K562 (cell line): ENCODE data around the gene C2CD5. TPM values are rescaled to one million over a fixed set of nuclear protein-coding genes. Genes with fewer than 3 reads are reported as not detected.

ENCODE experiments used
- CHD2 ChIP-seq: IDR thresholded peaks from 2 replicates; pipeline ENCODE4 v1.6.1; 2011; ENCODE audit warnings: low read depth, low read length
- ELF2 ChIP-seq: fragments of 250-450 bp; sonication (Bioruptor Pico); IDR thresholded peaks from 2 replicates; pipeline ENCODE4 v1.5.0; 2021; ENCODE audit warnings: mild to moderate bottlenecking
- GABPB2 ChIP-seq: fragments of 250-450 bp; sonication (Bioruptor Pico); conservative IDR thresholded peaks from 2 replicates; pipeline ENCODE4 v1.5.1; 2021; ENCODE audit warnings: mild to moderate bottlenecking
- NONO ChIP-seq, 2 experiments: fragments of 200-400 bp in 1 of 2; fragments of 450-650 bp in 1 of 2; formaldehyde crosslinking in 1 of 2; IDR thresholded peaks; 2 replicates each; pipeline ENCODE4 v1.6.1; 2017; ENCODE audit warnings: low read depth in 2 of 2, mild to moderate bottlenecking in 2 of 2, moderate library complexity in 2 of 2, low read length in 1 of 2
- SMC3 ChIP-seq: conservative IDR thresholded peaks from 2 replicates; pipeline ENCODE4 v1.6.1; 2011; ENCODE audit warnings: low read depth, low read length, improper control_type of control experiment; ENCODE audit not compliant: insufficient read depth
- SRSF1 ChIP-seq: fragments of 200-400 bp; formaldehyde crosslinking; IDR thresholded peaks from 2 replicates; pipeline ENCODE4 v1.6.1; 2017; ENCODE audit warnings: mild to moderate bottlenecking, low read depth, low read length, moderate library complexity
- TAF7 ChIP-seq: fragments of 450-650 bp; IDR thresholded peaks from 2 replicates; pipeline ENCODE4 v1.6.1; 2016; ENCODE audit warnings: missing genetic modification characterization, missing compliant biosample characterization
- polyA plus RNA-seq, 8 experiments: library from polyadenylated mRNA; depleted of rRNA in 4 of 8; stranded (reverse) in 5 of 8; unstranded in 3 of 8; fragments of >200 nt; fragmentation: Nextera tagmentation in 2 of 8; fragmentation: Illumina TruSeq in 1 of 8; extraction: Ambion mirVana in 2 of 8; extraction: Trizol in 1 of 8; gene quantifications; 2 replicates each; pipeline versions ENCODE4 v1.2.1 to v1.2.3, GENCODE V29; 2011 to 2014; ENCODE audit warnings: inconsistent platforms in 1 of 8, missing spikeins in 1 of 8
- total RNA-seq, 7 experiments: library from RNA; depleted of rRNA in 6 of 7; stranded (reverse); fragments of >200 nt in 6 of 7; fragmentation: Illumina TruSeq in 2 of 7; extraction: Trizol in 2 of 7; gene quantifications; 2 replicates each; pipeline versions ENCODE4 v1.2.1 to v1.2.3, GENCODE V29; 2011 to 2021; ENCODE audit warnings: low replicate concordance in 1 of 7
- TF ChIP-seq, protein P1 (sequence below): fragments of 250-450 bp; sonication (Bioruptor Pico); IDR thresholded peaks from 2 replicates; pipeline ENCODE4 v1.8.0; 2021; ENCODE audit warnings: moderate library complexity, mild to moderate bottlenecking, inconsistent platforms
- TF ChIP-seq, protein P2 (sequence below): fragments of 250-450 bp; sonication (Bioruptor Pico); IDR thresholded peaks from 2 replicates; pipeline ENCODE4 v1.4.0; 2020
- TF ChIP-seq, protein P3 (sequence below): sonication (generic); formaldehyde crosslinking; IDR thresholded peaks from 2 replicates; pipeline ENCODE4 v1.9.0; 2022; ENCODE audit warnings: mild to moderate bottlenecking, missing genetic modification reagents

C2CD5 gene
- total and polyA plus RNA-seq, 9 of the 15 experiments (the other 6 are each of a cell fraction or from before 2014, with no cell fraction given): 5.1 to 24.1 (median 14.3) TPM

DNA sequence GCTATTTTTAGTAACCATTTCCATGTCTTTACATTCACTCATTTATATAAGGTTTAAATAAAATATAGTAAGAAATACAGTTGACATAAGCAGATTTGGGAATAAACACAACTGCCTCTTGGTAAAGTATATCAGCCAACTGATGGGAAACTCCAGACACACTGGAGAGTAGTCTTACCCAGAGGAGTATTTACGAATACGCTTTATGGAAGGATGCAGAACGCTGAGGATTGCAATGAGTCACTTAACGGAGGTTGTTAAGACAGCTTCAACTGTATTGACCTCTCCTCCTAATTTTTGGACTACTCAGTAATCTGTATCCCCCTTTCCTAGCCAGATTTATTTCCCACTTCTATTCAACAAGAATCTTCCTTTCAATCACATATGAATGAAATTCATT, 6.0 kb downstream of the C2CD5 start (continued):
- TF ChIP-seq, protein P1, sequence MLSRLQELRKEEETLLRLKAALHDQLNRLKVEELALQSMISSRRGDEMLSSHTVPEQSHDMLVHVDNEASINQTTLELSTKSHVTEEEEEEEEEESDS (CRISPR knock-in tag): no peak
- TF ChIP-seq, protein P2, sequence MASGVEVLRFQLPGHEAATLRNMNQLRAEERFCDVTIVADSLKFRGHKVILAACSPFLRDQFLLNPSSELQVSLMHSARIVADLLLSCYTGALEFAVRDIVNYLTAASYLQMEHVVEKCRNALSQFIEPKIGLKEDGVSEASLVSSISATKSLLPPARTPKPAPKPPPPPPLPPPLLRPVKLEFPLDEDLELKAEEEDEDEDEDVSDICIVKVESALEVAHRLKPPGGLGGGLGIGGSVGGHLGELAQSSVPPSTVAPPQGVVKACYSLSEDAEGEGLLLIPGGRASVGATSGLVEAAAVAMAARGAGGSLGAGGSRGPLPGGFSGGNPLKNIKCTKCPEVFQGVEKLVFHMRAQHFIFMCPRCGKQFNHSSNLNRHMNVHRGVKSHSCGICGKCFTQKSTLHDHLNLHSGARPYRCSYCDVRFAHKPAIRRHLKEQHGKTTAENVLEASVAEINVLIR (CRISPR knock-in tag): no peak
- no peak for TF ChIP-seq SRSF1
- TF ChIP-seq, protein P3, sequence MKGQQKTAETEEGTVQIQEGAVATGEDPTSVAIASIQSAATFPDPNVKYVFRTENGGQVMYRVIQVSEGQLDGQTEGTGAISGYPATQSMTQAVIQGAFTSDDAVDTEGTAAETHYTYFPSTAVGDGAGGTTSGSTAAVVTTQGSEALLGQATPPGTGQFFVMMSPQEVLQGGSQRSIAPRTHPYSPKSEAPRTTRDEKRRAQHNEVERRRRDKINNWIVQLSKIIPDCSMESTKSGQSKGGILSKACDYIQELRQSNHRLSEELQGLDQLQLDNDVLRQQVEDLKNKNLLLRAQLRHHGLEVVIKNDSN: no peak
- no peak for TF ChIP-seq GABPB2 (CRISPR knock-in tag)
- TF ChIP-seq CHD2: no peak
- TF ChIP-seq NONO (IDR thresholded peaks at IDR 0.05; ENCODE audit: low read depth in 2 of 2, low read length in 1 of 2): no peak
- no peak for TF ChIP-seq SMC3
- TF ChIP-seq ELF2 (CRISPR knock-in tag): no peak
- TF ChIP-seq TAF7: no peak
